ENCODE measurements around the gene CCT8.
"Not testable (repeated sequence)": the region's sequence is repeated elsewhere in the genome, so short reads cannot be mapped to it uniquely, and the experiment has no call there.

The CCT8 gene

GRCh38 chr21:29077651-29078090 is 4.2 kb upstream of the CCT8 start:
- peak; percentile 47 for DNase-seq

- DNase-seq, result not testable (repeated sequence)
These were observed 3.5 kb upstream of the CCT8 start for GRCh38 chr21:29076731-29077640.

GRCh38 chr21:29075706-29076466 is 2.4 kb upstream of the CCT8 start:
- DNase-seq, result no peak

GRCh38 chr21:29074783-29075182 is 1.3 kb upstream of the CCT8 start:
- no peak for DNase-seq

GRCh38 chr21:29074007-29074376 is 544 bp upstream of the CCT8 start:
- no peak for DNase-seq

- peak; percentile 39 for DNase-seq
These were observed 601 bp downstream of the CCT8 start for GRCh38 chr21:29072873-29073221.

GRCh38 chr21:29064850-29065481 is 8.5 kb downstream of the CCT8 start:
- DNase-seq, result no peak

- no peak for DNase-seq
These were observed 16.9 kb downstream of the CCT8 start for GRCh38 chr21:29056538-29057050.

GRCh38 chr21:29056005-29056404 is 17.4 kb downstream of the CCT8 start:
- DNase-seq, result no peak

- no peak for DNase-seq
These were observed 18.4 kb downstream of the CCT8 start for GRCh38 chr21:29055080-29055479.

- DNase-seq, result peak; percentile 52
These were observed 19.8 kb downstream of the CCT8 start for GRCh38 chr21:29053656-29054055.

- DNase-seq, result no peak
These were observed 20.4 kb downstream of the CCT8 start for GRCh38 chr21:29053011-29053553.

GRCh38 chr21:29052224-29052623 is 21.2 kb downstream of the CCT8 start:
- no peak for DNase-seq

GRCh38 chr21:29034678-29035077 is 38.8 kb downstream of the CCT8 start:
- DNase-seq, result no peak

- no peak for DNase-seq
These were observed 39.6 kb downstream of the CCT8 start for GRCh38 chr21:29033871-29034270.

GRCh38 chr21:29033301-29033700 is 40.1 kb downstream of the CCT8 start:
- DNase-seq, result no peak

GRCh38 chr21:29030909-29031308 is 42.5 kb downstream of the CCT8 start:
- DNase-seq, result no peak

- DNase-seq, result no peak
These were observed 43.9 kb downstream of the CCT8 start for GRCh38 chr21:29029524-29029923.

GRCh38 chr21:29025328-29025713 is 48.1 kb downstream of the CCT8 start:
- peak; percentile 9 for DNase-seq

GRCh38 chr21:29024474-29025327 is 48.7 kb downstream of the CCT8 start, which contains the start of gene USP16:
Gene USP16, plus strand, starts transcription at chr21:29024668. Its CDS starts 3,246 bp downstream, at chr21:29027914.
- DNase-seq, result peak; percentile 99

- DNase-seq, result no peak
These were observed 51.3 kb downstream of the CCT8 start for GRCh38 chr21:29022166-29022565.

GRCh38 chr21:29018540-29018939 is 54.9 kb downstream of the CCT8 start:
- DNase-seq, result peak; percentile 8
